ENCODE data around the gene CLEC4F.

Gene CLEC4F, protein sequence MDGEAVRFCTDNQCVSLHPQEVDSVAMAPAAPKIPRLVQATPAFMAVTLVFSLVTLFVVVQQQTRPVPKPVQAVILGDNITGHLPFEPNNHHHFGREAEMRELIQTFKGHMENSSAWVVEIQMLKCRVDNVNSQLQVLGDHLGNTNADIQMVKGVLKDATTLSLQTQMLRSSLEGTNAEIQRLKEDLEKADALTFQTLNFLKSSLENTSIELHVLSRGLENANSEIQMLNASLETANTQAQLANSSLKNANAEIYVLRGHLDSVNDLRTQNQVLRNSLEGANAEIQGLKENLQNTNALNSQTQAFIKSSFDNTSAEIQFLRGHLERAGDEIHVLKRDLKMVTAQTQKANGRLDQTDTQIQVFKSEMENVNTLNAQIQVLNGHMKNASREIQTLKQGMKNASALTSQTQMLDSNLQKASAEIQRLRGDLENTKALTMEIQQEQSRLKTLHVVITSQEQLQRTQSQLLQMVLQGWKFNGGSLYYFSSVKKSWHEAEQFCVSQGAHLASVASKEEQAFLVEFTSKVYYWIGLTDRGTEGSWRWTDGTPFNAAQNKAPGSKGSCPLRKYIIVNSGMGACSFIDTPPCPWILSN

GRCh38 chr2:70820499-70820898 lies at the start of gene CLEC4F:
TSS of gene CLEC4F (minus strand) at chr2:70820599. CDS start at chr2:70820523, 76 bp downstream.
- no peak for DNase-seq

GRCh38 chr2:70868970-70869369 lies 48.6 kb upstream of the CLEC4F start:
- DNase-seq: no peak

GRCh38 chr2:70861777-70862625 lies 41.6 kb upstream of the CLEC4F start:
- DNase-seq: peak; percentile 44

DNA sequence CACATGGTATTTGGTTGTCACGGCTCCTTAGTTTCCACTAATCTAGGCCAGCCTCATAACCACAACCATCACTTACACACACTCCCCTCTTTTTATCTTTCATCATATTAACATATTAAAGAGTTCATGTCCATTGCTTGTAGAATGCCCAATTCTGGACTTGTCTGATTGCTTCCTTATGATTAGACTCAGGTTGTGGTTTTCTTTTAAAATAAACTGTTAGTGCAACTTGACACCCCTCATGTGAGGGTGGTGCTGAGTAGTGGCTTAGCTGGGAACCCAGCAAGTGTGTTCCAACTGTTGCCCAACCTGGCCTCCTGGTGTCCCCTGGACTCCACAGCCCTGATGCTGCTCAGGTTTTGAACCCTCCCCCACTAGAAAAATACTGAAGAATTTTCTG lies 35.3 kb upstream of the CLEC4F start:
- no peak for DNase-seq

DNA sequence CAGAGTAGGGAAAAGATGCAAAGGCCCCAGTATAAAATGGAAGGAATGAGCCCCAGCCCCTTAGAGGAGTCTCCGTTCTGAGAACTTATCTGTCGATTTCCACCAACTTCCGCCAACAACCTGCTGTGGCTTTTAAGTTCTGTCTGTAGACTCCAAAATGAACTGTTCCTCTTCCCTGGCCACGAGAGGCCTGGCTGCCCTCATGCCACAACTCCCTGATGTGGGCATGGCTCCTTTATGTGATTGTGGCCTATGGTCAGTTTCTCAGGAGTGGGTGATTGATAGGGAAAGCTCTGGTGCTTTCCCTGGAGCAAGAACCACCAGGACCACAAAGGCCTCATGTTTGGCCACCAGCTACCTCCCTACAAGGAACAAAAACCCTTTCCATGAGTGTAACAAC lies 34.0 kb upstream of the CLEC4F start:
- DNase-seq: no peak

- DNase-seq: no peak
Observed at GRCh38 chr2:70852824-70853223, 32.4 kb upstream of the CLEC4F start.

DNA sequence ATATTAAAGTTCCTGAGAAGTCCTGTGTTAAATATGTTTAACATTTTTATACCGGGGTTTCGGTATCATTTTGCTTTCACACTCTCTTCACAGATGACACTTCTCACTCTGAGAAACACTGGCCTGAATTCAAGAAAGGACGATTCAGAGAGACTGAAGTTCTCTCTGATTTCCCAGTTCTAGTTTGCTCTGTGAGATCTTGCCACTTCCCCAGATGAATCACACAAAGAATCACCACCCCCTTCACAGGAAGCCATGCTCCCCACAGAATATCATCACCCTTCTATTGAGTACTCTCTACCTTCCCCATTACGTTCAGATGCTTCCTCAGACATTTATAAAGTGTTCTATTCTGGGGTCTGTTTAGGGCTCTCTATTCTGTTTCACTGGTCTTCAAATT lies 31.3 kb upstream of the CLEC4F start:
- DNase-seq: no peak

DNA sequence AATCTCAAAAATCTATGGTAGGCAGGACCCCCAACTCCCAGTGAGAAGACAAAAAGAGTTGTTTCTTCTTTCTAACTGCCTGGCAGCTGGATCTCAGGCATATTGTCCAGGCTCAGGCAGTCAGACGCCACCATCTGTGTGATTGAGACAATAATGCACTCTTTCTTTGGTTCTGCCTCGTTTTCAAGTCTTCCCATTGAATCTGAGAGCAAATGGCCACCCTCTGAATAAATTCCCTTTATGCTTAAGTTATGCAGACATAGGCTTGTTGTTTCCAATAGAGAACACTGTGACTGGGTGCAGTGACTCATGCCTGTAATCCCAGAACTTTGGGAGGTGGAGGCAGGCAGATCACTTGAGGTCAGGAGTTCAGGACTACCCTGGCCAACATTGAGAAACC lies 30.5 kb upstream of the CLEC4F start:
- DNase-seq: no peak

DNA sequence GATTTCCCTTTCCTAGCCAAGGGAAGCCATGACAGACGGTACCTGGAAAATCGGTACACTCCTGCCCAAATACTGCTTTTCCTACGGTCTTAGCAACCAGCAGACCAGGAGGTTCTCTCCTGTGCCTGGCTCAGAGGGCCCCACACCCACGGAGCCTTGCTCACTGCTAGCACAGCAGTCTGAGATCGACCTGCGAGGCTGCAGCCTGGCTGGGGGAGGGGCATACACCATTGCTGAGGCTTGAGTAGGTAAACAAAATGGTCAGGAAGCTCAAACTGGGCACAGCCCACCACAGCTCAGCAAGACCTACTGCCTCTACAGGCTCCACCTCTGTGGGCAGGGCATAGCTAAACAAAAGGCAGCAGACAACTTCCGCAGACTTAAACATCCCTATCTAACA lies 22.0 kb upstream of the CLEC4F start:
- DNase-seq: no peak

DNA sequence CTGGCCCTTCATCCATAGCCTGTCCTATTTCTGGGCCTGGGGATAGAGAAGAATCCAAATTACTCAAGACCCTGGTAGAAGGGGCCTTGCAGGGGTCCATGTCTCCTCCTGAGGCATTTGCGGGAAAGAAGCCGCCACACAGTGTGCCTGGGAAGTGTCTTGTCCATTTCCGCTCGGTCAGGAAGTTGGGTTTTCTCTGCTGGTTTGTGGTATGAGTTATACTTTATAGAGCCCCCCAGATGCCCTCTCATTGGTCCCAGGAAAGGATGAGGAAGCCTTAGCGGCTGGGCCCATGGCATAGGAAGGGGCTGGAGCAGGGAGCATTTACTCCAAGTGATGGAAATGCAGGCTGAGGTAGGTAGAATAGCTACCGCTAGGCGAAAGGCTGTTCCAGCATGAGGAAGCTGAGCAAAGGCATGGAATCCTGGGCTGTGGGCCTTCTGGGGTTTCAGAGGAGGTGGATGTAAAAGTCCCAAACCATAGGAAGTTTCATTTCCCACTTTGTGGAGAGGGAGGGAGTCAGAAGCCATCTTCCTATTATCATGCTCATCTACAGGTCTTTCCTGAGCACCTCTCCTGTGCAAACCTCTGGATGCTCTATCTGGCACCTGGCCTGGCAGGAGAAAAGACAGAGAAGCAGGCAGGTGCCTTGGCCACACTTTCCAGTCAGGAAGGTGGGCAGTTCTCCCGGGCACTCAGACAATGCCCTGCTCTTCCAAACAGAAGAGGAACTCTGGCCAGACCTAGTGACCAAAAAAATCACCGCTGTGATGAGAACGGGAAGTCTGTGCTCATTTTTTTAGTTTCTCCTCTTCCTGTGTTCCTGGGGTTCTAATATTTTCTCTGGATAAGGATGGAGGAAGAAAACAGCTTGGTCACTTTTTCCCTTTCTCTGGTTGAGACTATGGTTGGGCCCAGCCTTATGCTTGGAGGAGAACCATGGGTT lies 17.9 kb upstream of the CLEC4F start:
- DNase-seq: no peak

GRCh38 chr2:70835643-70836042 lies 15.2 kb upstream of the CLEC4F start, which contains the start of gene CD207:
TSS of gene CD207 (minus strand) at chr2:70835816. CDS start at chr2:70835776, 40 bp downstream.
- DNase-seq: no peak

DNA sequence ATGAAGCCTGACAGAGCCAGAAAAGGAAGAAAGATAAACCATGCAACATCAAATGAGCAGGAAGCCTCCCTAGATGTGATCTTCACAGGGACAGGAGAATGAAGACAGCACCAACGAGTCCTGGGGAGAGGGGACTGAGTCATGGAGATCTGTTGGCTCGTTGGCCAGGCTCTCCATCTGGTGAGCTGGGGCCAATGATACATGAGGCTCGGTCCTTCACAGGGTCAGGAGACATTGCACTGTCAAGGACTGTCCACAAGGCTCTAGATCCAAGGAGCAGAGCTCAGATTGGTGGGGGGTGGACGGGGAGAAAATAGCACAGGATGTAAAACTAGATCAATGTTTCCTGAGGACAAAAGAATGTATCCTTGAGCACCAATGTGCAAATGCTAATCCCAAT lies 14.5 kb upstream of the CLEC4F start:
- no peak for DNase-seq

DNA sequence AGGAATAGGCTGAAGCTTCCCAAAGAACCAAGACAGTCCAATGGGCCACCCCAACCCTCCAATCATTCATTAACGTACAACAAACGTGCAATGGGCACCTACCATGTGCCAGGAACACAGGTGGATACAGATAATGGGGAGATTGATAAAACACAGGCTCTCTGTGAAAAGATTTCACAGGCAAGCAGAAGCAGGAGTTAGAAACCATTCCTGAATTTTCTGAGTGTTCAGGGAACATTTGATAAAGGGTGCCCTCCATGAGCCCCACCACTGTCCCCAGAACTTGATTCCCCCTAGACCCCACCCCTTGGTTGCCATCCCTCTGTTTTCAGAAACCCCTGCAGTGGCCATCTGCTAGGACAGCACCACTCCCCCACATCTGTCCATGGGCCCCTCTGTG lies 13.7 kb upstream of the CLEC4F start:
- no peak for DNase-seq

DNA sequence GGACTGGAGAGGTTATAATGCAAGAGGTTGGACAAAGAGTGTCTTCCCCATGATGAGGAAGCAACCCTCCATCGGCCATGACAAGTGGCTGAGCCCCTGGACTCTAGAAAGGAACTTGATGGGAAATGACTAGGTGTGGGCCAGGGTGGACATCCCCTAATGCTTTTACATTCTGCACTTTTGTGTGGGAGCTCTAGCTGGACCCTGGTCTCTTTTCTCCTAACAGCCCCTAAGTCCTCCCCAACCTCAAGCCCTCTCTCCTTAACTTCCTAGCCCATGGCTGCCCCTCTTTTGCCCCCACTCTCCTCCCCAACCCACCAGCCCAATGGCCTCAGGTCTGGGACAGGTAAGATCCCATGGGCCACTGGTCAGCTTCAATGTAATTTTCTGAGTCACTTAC lies 12.8 kb upstream of the CLEC4F start:
- no peak for DNase-seq

GRCh38 chr2:70832386-70832785 lies 12.0 kb upstream of the CLEC4F start:
- no peak for DNase-seq

- no peak for DNase-seq
Observed at GRCh38 chr2:70831861-70832260, 11.5 kb upstream of the CLEC4F start.

- DNase-seq: no peak
Observed at GRCh38 chr2:70830366-70830765, 10.0 kb upstream of the CLEC4F start.

DNA sequence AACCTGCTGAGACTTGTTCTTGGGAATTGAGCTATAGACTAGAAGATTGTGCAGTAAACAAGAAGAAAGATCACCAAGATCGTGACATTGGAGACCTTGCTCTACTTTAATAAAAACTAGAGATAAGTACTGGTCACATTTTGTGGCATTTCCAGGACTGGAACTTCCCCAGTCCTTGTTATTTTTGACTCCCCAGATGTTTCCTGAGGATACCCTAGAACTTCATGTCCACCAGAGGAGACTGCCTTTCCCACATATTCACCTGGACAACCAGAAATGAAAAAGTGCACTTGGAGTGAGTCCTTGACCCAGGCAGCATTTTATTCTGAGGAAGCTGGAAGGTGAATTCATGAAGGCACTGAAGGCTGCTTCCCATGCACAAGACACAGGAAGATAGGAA lies 9.5 kb upstream of the CLEC4F start:
- no peak for DNase-seq

DNA sequence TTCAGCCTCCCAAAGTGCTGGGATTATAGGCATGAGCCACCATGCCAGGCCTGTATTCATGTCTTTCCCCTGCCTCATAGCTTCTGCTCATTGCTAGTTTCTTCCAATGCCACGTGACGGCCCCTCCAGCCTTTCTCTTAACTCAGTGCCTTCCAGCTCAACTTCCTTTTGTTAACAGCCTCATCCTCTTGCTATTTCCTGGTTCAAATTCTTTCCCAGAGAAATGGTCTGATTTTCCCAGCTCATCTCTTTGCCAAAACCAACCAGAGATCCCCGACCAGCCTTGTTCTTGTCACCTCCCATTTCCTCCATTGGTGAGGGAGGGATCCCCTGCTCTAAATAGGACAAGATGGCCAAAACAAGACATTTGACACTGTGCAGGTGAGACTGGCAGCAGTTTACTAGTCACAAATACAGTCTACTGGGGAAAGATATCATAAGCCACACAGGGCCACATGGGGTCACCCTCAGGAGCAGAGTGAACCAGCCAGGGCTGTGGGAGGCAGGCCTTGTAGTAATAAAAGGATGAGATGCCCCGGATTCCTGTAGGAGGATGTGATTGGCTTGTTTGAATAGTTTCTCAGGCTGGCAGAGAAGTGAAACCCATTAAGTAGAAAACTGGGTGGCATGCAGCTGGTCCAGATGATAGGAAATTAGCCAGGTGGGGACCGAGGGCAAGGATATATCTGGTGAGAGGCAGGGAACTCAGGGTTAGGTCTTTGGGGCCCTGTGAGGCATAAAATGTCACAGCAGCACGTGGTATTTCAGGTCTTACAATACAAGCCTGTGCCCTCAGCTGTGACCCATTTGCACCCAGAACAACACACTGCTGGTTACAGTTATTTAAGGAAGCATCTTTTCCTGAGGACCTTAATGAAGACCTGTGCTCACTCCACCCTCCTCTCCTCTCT lies 8.8 kb upstream of the CLEC4F start:
- DNase-seq: no peak

- no peak for DNase-seq
Observed at GRCh38 chr2:70828115-70828514, 7.7 kb upstream of the CLEC4F start.

DNA sequence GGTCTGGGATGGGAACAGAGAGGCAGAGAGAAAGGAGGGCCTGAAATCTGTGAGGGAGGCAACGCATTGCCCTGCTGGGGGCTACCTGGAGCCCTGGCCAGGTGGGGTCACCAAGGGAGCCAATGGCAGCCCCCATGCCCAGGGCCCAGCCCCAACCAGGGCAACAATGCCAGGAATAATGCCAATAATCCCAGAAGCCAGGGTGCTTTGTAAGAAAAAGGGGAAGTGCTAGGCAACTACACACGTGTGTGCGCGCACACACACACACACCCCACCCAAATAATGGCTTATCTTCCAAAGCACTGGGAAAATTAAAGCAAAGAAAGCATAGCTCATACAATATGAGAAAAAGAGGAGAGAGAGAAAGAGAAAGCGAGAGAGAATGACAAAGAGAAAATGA lies 7.0 kb upstream of the CLEC4F start:
- DNase-seq: no peak

All from NK-92 treated with Interleukin-12 subunit alpha and Interleukin-12 subunit beta, amount 100 ng/mL, for 24 hours (cell line).